ENCODE results near the gene KIAA1755.
A peak's percentile ranks its signal among the peaks of the same experiment; 100 is the strongest.

Gene KIAA1755

GRCh38 chr20:38200646-38201045 lies 59.9 kb downstream of the KIAA1755 start:
- no peak for DNase-seq

DNA sequence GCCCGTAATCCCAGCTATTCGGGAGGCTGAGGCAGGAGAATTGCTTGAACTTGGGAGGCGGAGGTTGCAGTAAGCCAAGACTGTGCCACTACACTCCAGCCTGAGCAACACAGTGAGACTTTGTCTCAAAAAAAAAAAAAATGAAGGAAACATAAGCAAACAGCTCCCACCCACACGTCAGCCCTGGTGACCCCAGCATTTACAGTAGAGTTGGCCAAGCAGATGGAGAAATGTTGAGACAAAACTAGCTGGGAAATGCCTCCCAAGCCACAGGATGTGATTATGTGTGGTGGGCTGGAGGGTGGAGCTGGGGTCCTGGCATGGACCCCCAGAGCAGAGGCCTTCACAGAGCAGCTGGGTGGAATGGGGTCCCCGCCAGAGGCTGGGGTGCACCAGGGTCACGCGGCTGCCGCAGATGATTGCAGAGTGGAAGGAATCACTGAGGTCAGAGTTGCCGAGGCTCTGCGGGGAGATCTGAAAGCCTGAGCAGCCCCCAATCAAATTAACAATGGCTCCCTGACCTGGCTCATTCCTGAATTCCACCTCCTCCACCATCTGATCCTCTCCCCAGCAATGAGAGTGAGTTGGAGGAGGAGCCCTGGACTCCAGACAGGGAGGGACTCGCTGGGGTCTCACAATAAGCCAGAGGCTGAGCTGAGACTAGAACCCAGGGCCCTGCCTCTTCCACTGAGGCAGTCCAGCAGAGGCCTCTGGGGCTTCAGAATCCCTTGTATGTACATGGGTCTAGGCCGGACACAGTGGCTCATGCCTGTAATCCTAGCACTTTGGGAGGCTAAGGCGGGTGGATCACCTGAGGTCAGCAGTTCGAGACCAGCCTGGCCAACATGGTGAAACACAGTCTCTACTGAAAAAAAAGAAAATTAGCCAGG lies 60.8 kb downstream of the KIAA1755 start:
- DNase-seq = no peak

DNA sequence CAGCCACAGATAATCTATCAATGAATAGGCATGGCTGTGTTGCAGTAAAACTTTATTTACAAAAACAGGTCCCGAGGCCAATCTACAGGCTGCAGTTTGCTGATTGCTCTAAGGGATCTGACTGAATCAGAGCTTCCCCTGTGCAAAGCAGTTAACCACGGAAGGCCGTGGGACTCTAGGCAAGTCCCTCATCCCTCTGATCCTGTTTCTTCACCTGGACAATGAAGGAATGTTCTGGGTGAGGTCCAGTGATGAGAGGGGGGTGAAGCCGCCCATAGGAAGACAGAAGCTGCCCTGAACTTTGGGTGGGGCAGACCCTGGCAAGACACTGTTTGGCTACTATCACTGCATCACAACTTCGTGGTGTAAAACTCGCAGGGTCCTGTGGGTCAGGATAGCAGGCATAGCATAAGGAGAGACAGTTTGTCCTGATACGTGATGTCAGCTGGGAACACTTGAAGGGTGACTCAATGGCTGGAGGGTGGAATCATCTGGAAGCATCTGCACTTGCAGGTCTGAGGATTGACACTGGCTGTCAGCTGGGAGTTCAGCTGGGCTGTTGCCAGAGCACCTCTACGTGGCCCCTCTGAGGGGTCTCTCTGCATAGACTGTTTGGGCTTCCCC lies 62.2 kb downstream of the KIAA1755 start:
- DNase-seq = no peak

GRCh38 chr20:38197619-38198018 lies 62.9 kb downstream of the KIAA1755 start:
- DNase-seq = no peak

DNA sequence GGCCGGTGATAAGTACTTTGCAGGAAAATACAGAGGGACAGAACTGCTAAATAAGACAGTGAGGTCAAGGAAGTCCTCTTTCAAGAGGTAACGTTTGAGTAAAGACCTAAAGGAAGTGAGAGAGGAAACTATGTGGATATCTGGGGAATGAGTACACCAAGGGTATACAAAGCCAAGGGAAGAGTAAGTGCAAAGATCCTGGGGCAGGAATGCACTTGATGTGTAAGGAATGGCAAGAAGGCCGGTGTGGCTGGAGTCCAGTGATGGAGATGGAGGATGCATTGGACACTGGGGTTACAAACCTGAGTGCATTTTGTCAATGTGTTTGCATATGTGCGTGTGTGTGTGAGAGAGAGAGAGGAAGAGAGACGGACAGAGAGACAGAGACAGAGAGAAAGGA lies 63.3 kb downstream of the KIAA1755 start:
- no peak for DNase-seq

- DNase-seq = peak; percentile 16
These were observed 63.9 kb downstream of the KIAA1755 start for GRCh38 chr20:38196592-38196991.

DNA sequence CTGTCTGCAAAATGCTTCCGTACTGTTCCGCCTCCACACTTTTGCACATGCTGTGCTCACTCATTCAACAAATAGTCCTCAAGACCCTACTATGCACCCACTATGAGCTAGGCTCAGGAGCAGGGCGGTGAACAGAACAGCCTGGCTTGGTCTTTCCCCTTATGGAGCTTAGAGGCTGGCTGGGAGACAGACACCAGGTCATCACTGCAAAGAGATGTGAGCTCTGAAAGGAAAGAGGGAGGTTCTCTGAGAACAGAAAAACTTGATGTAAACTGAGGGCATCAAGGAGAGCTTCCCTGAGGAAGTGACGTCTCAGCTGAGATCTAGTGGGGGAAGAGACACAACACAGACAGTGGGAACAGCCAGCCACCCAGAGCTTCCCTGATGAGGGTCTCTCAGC lies 64.5 kb downstream of the KIAA1755 start:
- DNase-seq = no peak

- DNase-seq = no peak
These were observed 65.0 kb downstream of the KIAA1755 start for GRCh38 chr20:38195521-38195920.

DNA sequence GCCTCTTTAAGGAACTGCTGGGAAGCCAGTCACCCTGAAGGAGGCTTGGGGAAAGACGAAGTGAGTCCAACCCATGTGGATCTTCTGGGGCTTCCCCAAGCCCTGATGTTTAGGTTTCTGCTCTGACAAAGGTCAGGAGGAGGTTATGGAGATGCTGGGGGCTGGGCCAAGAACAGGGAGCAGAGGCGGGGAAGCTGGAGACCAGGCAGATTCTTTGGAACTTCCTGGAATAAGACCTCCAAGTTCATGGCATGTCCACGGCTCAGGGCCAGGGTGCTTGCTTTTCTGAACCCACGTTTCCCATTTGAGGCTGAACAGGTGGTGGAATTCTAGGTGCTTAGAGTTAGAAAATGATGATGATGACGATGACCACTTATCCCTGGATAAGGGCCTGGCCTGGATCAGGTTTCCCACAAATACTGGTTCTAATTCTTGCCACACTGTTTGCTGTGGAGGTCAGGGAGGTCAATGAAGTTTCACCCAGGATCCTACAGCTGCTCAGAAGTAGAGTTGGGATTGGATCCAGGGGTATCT lies 65.5 kb downstream of the KIAA1755 start:
- no peak for DNase-seq

GRCh38 chr20:38193586-38194105 lies 66.9 kb downstream of the KIAA1755 start:
- no peak for DNase-seq

DNA sequence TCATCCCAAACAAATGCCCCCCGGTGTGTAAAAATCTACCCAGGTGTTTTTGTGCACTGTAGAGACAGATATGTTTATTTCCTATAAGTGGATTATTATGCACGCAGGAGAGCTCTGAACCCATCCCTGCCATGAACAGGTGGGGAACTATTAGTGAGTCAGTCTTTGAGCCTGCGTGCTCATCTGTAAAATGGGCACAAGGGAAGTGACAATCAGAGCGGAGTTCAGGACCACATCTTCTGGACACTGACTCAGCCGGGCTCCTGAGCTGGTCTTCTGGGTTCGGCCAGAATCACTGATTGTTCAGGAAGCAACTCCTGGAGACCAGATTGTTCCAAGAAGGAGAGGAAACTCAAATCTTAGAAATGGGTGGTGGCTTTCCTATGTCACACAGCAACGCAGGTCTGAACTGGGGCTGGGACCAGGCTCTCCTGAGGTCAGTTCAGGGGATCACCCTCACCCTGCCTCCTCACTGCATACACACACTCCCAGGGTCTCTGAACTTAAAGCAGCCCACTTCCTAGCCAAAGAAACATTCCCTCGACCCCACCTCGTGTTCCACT lies 68.1 kb downstream of the KIAA1755 start:
- no peak for DNase-seq

DNA sequence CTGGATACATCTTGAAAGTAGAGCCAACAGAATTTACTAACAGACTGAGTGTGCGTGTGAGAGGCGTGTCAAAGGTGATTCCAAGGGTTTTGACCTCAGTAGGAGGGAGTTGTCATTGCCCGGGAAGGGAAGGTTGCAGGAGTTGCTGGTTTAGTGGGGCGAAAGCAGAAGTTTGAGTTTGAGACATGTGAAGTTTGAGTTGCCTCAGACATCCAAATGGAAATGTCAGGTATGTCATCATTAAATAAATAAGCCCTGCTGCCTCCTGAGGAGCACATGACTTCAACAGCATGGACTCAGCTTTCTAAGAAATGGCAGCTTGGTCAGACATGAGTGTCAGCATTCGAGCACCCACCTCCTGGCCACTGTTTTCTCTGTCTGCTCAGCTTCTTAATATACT lies 68.9 kb downstream of the KIAA1755 start:
- DNase-seq = no peak

- no peak for DNase-seq
These were observed 69.6 kb downstream of the KIAA1755 start for GRCh38 chr20:38190936-38191371.

GRCh38 chr20:38190166-38190565 lies 70.4 kb downstream of the KIAA1755 start:
- no peak for DNase-seq

GRCh38 chr20:38187517-38187916 lies 73.0 kb downstream of the KIAA1755 start:
- DNase-seq = no peak

DNA sequence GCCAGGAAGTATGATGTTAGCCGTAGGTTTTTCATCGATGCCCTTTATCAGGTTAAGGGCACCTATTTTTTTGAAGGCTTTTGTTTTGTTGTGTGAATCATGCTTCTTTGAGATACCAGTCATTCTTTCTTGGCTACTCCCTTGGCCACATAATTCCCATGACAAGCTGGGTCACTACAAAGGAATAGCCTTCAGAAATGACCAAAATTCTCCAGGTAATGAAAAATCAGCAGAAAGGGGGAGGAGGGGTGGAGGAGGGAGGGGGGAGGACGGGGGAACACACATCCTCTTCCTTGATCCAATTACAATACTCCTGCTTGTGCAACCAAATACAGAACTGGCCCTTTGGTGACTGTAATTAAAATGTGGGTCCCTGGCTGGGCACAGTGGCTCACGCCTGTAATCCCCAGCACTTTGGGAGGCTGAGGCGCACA lies 73.7 kb downstream of the KIAA1755 start:
- DNase-seq = no peak

GRCh38 chr20:38184101-38184500 lies 76.4 kb downstream of the KIAA1755 start:
- no peak for DNase-seq

DNA sequence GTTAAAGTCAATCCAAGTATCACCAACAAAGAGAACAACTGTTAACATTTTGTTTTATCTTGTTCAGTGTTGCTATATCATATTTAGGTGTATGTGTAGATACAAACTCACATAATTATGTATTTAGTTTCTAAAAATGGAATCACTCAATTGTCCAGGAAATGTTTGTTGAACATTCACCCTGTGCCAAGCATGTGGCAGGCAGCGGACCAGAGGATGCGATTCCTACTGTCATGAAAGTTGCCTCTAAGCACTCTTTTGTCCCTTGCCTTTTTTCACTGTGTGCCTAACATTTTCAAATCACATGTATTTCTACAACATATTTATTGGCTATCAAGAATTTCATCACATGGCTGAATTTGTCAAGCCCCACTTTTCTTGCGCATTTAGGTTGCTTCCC lies 78.6 kb downstream of the KIAA1755 start:
- DNase-seq = no peak

- DNase-seq = no peak
These were observed 79.2 kb downstream of the KIAA1755 start for GRCh38 chr20:38181207-38181801.

DNA sequence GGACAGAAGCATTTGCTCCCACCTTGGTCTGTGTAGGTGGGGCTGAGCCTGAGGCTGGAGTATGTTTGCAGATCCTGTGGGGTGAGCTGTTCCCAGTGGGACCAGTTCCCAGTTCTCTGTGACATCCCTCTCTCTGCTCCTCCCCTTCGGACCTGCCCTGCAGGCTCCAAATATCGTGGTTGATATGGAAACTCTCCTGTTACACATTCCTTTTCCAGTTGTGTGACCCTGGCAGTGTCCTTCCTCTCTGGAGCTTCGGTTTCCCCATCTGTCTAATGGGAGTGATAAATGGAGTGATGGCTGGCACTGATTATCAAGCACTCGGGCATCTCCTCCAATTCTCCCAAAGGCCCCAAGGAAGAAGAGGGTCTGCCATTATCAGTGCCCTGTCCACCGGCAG lies 79.8 kb downstream of the KIAA1755 start:
- DNase-seq = no peak

DNA sequence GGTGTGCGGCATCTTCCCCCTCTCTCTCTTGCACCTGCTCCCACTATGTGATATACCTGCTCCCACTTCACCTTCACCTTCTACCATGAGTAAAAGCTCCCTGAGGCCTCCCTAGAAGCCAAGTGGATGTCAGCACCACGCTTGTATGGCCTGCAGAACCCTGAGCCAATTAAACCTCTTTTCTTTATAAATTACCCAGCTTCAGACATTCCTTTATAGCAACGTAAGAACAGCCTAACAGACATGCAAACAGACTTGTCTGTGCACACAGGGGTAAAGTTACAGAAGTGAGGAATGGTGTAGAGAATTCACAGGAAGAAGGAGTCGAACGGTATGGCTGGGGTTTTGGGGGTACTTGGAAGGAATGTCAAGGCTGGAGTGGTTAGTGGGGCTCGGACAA lies 80.7 kb downstream of the KIAA1755 start:
- no peak for DNase-seq

- DNase-seq = no peak
These were observed 82.0 kb downstream of the KIAA1755 start for GRCh38 chr20:38178581-38178980.

DNA sequence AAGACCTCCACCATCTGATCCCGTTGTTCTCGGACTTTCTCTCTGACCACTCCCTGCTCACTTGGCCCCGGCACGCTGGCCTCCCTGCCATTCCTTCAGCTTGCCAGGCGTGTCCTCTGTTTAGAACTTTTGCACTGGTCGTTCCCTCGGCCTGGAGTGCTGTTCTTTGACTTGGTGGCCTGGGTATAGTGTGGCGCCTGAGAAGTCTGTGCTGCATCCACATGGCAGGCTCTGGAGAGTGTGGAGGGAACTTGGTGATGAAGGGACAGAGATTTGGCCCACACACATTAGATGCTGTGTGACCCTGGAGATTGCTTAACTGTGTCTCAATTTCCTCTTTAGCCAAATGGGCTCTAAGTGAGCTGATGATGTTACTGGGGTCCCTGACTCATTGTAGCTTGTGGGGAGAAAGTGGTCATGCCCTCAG lies 82.5 kb downstream of the KIAA1755 start:
- no peak for DNase-seq

All from CD4-positive, alpha-beta T cell treated with Interleukin-17A for 1 hour (primary cell).